Mesendoderm (in vitro differentiated cells): ENCODE results near the gene PSMB2.
A peak's percentile ranks its signal among the peaks of the same experiment; 100 is the strongest.

Experiments used
- DNase-seq: peaks from one replicate; pipeline ENCODE4 v3.0.0; 2013
- H2AK5ac ChIP-seq: 2 replicates; pipeline ENCODE4 v1.6.1; 2013; ENCODE audit warnings: low read length, inconsistent platforms
- H2BK120ac ChIP-seq: 2 replicates; pipeline ENCODE4 v1.6.1; 2013; ENCODE audit warnings: low read depth, mild to moderate bottlenecking, low read length, moderate library complexity, mixed read lengths
- H2BK15ac ChIP-seq: replicated peaks from 2 replicates; pipeline ENCODE4 v1.6.1; 2013; ENCODE audit warnings: low read depth, mild to moderate bottlenecking, moderate library complexity
- H2BK5ac ChIP-seq: 2 replicates; pipeline ENCODE4 v1.6.1; 2013; ENCODE audit warnings: low read length, inconsistent platforms
- H3K18ac ChIP-seq: 2 replicates; pipeline ENCODE4 v1.6.1; 2013; ENCODE audit warnings: mild to moderate bottlenecking, low read length, mixed read lengths
- H3K23ac ChIP-seq: one replicate; pipeline ENCODE4 v1.6.1; 2013; ENCODE audit warnings: low read length
- H3K27ac ChIP-seq: 2 replicates; pipeline ENCODE4 v1.5.1; 2013; ENCODE audit warnings: low read depth, mild to moderate bottlenecking, inconsistent platforms, low read length, moderate library complexity
- H3K27me3 ChIP-seq: 2 replicates; pipeline ENCODE4 v1.6.1; 2013; ENCODE audit warnings: low read length, control low read depth, mild to moderate bottlenecking, inconsistent platforms; ENCODE audit not compliant: insufficient read depth, poor library complexity
- H3K36me3 ChIP-seq: 2 replicates; pipeline ENCODE4 v1.6.1; 2013; ENCODE audit warnings: low read length, inconsistent platforms; ENCODE audit not compliant: control insufficient read depth, insufficient read depth
- H3K4ac ChIP-seq: one replicate; pipeline ENCODE4 v1.6.1; 2013; ENCODE audit warnings: low read depth, mild to moderate bottlenecking, low read length, moderate library complexity
- H3K4me1 ChIP-seq: 2 replicates; pipeline ENCODE4 v1.6.1; 2013; ENCODE audit warnings: low read depth, low read length, inconsistent platforms; ENCODE audit not compliant: control insufficient read depth
- H3K4me2 ChIP-seq: 2 replicates; pipeline ENCODE4 v1.6.1; 2013; ENCODE audit warnings: low read length
- H3K4me3 ChIP-seq: 2 replicates; pipeline ENCODE4 v1.5.1; 2013; ENCODE audit warnings: mild to moderate bottlenecking, low read length
- H3K56ac ChIP-seq: one replicate; pipeline ENCODE4 v1.6.1; 2013; ENCODE audit warnings: low read length
- H3K79me1 ChIP-seq: 2 replicates; pipeline ENCODE4 v1.6.1; 2013; ENCODE audit warnings: low read length, inconsistent platforms
- H3K79me2 ChIP-seq: 2 replicates; pipeline ENCODE4 v1.6.1; 2013; ENCODE audit warnings: mild to moderate bottlenecking, low read length; ENCODE audit not compliant: control insufficient read depth, insufficient read depth
- H3K9ac ChIP-seq: 2 replicates; pipeline ENCODE4 v1.6.1; 2013; ENCODE audit warnings: low read length, inconsistent platforms
- H4K5ac ChIP-seq: one replicate; pipeline ENCODE4 v1.6.1; 2013; ENCODE audit warnings: low read length
- H4K8ac ChIP-seq: one replicate; pipeline ENCODE4 v1.6.1; 2013; ENCODE audit warnings: low read depth, mild to moderate bottlenecking, control low read depth, low read length, moderate library complexity
- WGBS: extraction: QIAGEN DNeasy Blood & Tissue Kit; methylation state at CpG from one replicate; pipeline ENCODE4 v1.1.7; 2013; ENCODE audit warnings: low lambda C conversion rate, missing lambda C conversion rate; ENCODE audit not compliant: insufficient coverage; ENCODE audit errors: extremely low coverage; 5-methylcytosine and 5-hydroxymethylcytosine counted together

Gene PSMB2

DNA sequence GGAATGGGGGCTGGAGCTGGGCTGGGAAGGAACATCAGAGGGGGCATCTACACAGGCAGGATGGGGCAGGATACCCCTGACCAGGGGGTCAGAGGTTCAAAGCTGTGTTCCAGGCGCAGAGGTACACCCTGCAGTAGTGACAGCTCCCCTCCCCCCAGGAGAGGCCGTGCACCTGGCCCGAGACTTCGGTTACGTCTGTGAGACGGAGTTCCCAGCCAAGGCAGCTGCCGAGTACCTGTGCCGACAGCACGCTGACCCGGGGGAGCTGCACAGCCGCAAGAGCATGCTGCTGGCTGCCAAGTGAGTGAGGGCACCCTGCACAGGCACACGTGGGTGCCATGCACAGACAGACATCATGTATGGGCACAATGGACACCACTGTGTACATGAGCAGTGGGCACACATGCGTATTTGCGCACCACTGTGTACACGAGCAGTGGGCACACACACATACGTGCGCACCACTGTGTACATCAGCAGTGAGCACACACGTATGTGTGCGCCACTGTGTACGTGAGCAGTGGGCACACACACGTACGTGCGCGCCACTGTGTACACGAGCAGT, 50.8 kb downstream of the PSMB2 start:
- no CpG with 5 or more reads among the region's 25 CpGs for WGBS
- Histone ChIP-seq H3K27ac (no peak overlapping the region), H3K23ac (no peak overlapping the region), H3K18ac (no peak overlapping the region), H3K36me3 (no peaks in the 10 kb centered on the region), H3K56ac (no peak overlapping the region), H3K79me1 (no peaks in the 10 kb centered on the region), H2BK5ac (no peak overlapping the region), H2AK5ac (no peak overlapping the region), H2BK15ac (no peak overlapping the region), H3K79me2 (no peaks in the 10 kb centered on the region), H3K4me1 (peaks cover 3% of the 10 kb centered on the region), H4K8ac (no peak overlapping the region), H2BK120ac (no peak overlapping the region), H3K4ac (no peak overlapping the region), H3K27me3 (no peaks in the 10 kb centered on the region), H3K9ac (no peak overlapping the region), H4K5ac (no peak overlapping the region), H3K4me2 (no peak overlapping the region), H3K4me3 (no peak overlapping the region)
- DNase-seq, result no peak

- Histone ChIP-seq H3K4me1 (peaks cover 3% of the 10 kb centered on the region), H3K56ac (no peak overlapping the region), H2BK15ac (no peak overlapping the region), H3K27me3 (no peaks in the 10 kb centered on the region), H3K9ac (no peak overlapping the region), H3K79me2 (no peaks in the 10 kb centered on the region), H3K27ac (no peak overlapping the region), H3K4me2 (no peak overlapping the region), H3K4ac (no peak overlapping the region), H3K23ac (no peak overlapping the region), H3K36me3 (no peaks in the 10 kb centered on the region), H3K79me1 (no peaks in the 10 kb centered on the region), H2AK5ac (no peak overlapping the region), H2BK120ac (no peak overlapping the region), H4K5ac (no peak overlapping the region), H2BK5ac (no peak overlapping the region), H3K4me3 (no peak overlapping the region), H4K8ac (no peak overlapping the region), H3K18ac (no peak overlapping the region)
- DNase-seq, result no peak
- WGBS, result no CpG with 5 or more reads among the region's 15 CpGs
Measured at GRCh38 chr1:35589516-35590427, 51.6 kb downstream of the PSMB2 start.

DNA sequence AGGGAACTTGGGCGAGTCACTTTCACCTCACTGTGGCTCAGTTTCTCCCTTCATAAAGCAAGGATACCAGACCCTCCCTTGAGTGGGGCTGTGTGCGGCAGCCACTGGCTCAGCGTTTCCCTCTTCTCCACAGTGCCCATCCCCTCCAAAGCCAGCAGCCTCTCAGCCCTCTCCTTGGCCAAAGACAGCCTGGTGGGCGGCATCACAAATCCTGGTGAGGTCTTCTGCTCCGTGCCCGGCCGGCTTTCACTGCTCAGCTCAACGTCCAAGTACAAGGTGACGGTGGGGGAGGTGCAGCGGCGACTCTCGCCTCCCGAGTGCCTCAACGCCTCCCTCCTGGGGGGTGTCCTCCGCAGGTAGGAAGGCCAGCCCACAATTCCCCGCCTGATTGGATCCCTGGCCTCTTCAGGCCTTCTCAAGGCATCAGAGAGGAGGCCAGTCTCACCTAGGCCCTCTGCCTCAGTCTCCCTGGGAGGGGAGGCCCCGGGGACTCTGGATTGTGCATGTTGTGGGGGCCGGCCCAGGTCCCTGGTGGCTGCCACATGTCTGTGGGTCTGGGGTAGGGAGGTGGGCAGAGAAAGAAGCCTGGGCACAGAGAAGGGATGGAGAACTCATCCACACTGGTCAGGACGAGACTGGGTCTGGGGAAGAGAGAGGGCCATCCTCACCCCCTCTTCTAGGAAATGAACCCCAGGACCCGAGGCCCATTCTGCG, 53.0 kb downstream of the PSMB2 start:
- no peaks in the 10 kb centered on the region for H3K79me2 ChIP-seq
- no peak overlapping the region for H2BK120ac ChIP-seq
- no peak overlapping the region for H3K27ac ChIP-seq
- no peak overlapping the region for H3K18ac ChIP-seq
- DNase-seq, result no peak
- H2AK5ac ChIP-seq, result no peak overlapping the region
- no peaks in the 10 kb centered on the region for H3K36me3 ChIP-seq
- H3K4me2 ChIP-seq, result no peak overlapping the region
- no peaks in the 10 kb centered on the region for H3K27me3 ChIP-seq
- peak overlapping the region; percentile 43 for H3K56ac ChIP-seq
- no peak overlapping the region for H4K5ac ChIP-seq
- H4K8ac ChIP-seq, result no peak overlapping the region
- H3K9ac ChIP-seq, result no peak overlapping the region
- WGBS, result no CpG with 5 or more reads among the region's 21 CpGs
- H3K23ac ChIP-seq, result no peak overlapping the region
- no peak overlapping the region for H2BK5ac ChIP-seq
- no peak overlapping the region for H2BK15ac ChIP-seq
- peaks cover 3% of the 10 kb centered on the region for H3K4me1 ChIP-seq
- H3K4ac ChIP-seq, result no peak overlapping the region
- H3K79me1 ChIP-seq, result no peaks in the 10 kb centered on the region
- H3K4me3 ChIP-seq, result no peak overlapping the region

DNA sequence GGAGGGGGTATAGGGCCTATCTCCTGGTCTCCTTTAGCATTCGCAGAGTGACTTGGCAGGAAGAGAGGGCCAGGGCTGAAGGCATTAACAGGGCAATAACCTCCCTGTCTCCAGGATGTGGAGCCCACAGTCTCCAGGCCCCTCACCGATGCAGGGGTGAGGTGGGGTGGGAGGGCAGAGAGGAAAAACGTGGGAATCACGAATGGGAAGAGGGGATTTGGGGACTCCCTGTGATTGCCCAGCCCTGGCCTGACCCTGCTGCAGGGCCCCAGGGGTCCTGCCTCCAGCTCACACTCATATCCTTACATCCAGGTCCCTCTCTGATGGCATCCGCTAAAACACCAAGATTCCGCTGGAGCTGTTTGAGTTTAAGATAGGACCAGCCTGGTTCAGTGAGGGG, 53.6 kb downstream of the PSMB2 start:
- no peak overlapping the region for H3K56ac ChIP-seq
- no peak overlapping the region for H4K5ac ChIP-seq
- H2BK15ac ChIP-seq, result no peak overlapping the region
- WGBS, result no CpG with 5 or more reads among the region's 6 CpGs
- no peak overlapping the region for H2BK5ac ChIP-seq
- no peak overlapping the region for H3K18ac ChIP-seq
- H3K79me2 ChIP-seq, result no peaks in the 10 kb centered on the region
- H3K4ac ChIP-seq, result no peak overlapping the region
- H3K79me1 ChIP-seq, result no peaks in the 10 kb centered on the region
- no peak overlapping the region for H2BK120ac ChIP-seq
- no peak overlapping the region for H3K23ac ChIP-seq
- peaks cover 3% of the 10 kb centered on the region for H3K4me1 ChIP-seq
- no peak overlapping the region for H2AK5ac ChIP-seq
- H3K4me3 ChIP-seq, result no peak overlapping the region
- no peak overlapping the region for H3K4me2 ChIP-seq
- no peaks in the 10 kb centered on the region for H3K36me3 ChIP-seq
- no peaks in the 10 kb centered on the region for H3K27me3 ChIP-seq
- no peak overlapping the region for H3K27ac ChIP-seq
- DNase-seq, result no peak
- no peak overlapping the region for H3K9ac ChIP-seq
- H4K8ac ChIP-seq, result no peak overlapping the region

- H4K5ac ChIP-seq, result no peak overlapping the region
- no peak overlapping the region for H2BK120ac ChIP-seq
- no peak overlapping the region for H3K4me3 ChIP-seq
- WGBS, result no CpG with 5 or more reads among the region's 7 CpGs
- H3K56ac ChIP-seq, result no peak overlapping the region
- no peaks in the 10 kb centered on the region for H3K79me1 ChIP-seq
- no peaks in the 10 kb centered on the region for H3K79me2 ChIP-seq
- H3K4me2 ChIP-seq, result no peak overlapping the region
- H2BK15ac ChIP-seq, result no peak overlapping the region
- H2AK5ac ChIP-seq, result no peak overlapping the region
- H2BK5ac ChIP-seq, result no peak overlapping the region
- no peak for DNase-seq
- H3K23ac ChIP-seq, result no peak overlapping the region
- H3K4me1 ChIP-seq, result peaks cover 3% of the 10 kb centered on the region
- no peaks in the 10 kb centered on the region for H3K27me3 ChIP-seq
- H3K36me3 ChIP-seq, result no peaks in the 10 kb centered on the region
- H3K4ac ChIP-seq, result no peak overlapping the region
- no peak overlapping the region for H4K8ac ChIP-seq
- H3K9ac ChIP-seq, result no peak overlapping the region
- H3K18ac ChIP-seq, result no peak overlapping the region
- no peak overlapping the region for H3K27ac ChIP-seq
Measured at GRCh38 chr1:35586808-35587207, 54.5 kb downstream of the PSMB2 start.
